Transverse colon (tissue), 3 donors: ENCODE measurements around the gene MAGEC1.
"Not testable (repeated sequence)": the region's sequence is repeated elsewhere in the genome, so short reads cannot be mapped to it uniquely, and the experiment has no call there.

Experiments
- CTCF ChIP-seq, 5 experiments: fragments of 200-600 bp in 3 of 5; fragments of 450-650 bp in 2 of 5; sonication (generic) in 3 of 5; IDR thresholded peaks; 1 replicate in 2 of 5; 2 replicates in 3 of 5; pipeline ENCODE4 v1.5.1; 2016 to 2017; ENCODE audit warnings: antibody characterized with exemption in 5 of 5, inconsistent platforms in 3 of 5, mild to moderate bottlenecking in 2 of 5, moderate library complexity in 1 of 5
- EP300 ChIP-seq: sonication (generic); formaldehyde crosslinking; IDR thresholded peaks from one replicate; pipeline ENCODE4 v1.6.1; 2017; ENCODE audit warnings: antibody characterized with exemption, low read depth
- POLR2A ChIP-seq: fragments of 450-650 bp; IDR thresholded peaks from one replicate; pipeline ENCODE4 v1.6.1; 2016; ENCODE audit warnings: antibody characterized with exemption, mild to moderate bottlenecking, moderate library complexity

- not testable (repeated sequence) for TF ChIP-seq EP300; CTCF (IDR thresholded peaks at IDR 0.05); POLR2A
Observed at GRCh38 chrX:141888811-141889210, 14.9 kb upstream of the MAGEC1 start.
